Activated B cell treated with CpG ODN at 0.5 μM for 24 hours (primary cell): ENCODE data around the gene PINLYP. TPM values are rescaled to one million over a fixed set of nuclear protein-coding genes. Genes with fewer than 3 reads are reported as not detected.
"Not testable (repeated sequence)": the region's sequence is repeated elsewhere in the genome, so short reads cannot be mapped to it uniquely, and the experiment has no call there.

Experiments used
- ATAC-seq: fragments of 200-7000 bp; cut with Tn5 transposase; one replicate; pipeline ENCODE4 v1.10.0; 2021; ENCODE audit warnings: low read depth, mild to moderate bottlenecking, moderate library complexity
- CTCF ChIA-PET: fragments of 350-600 bp; sonication (Branson Sonifier 250); formaldehyde crosslinking; loops from one replicate; lab custom pipeline; 2021; ENCODE audit warnings: antibody characterized with exemption; lab: Charles Lee
- POLR2A ChIA-PET: fragments of 350-600 bp; sonication (Branson Sonifier 250); formaldehyde crosslinking; loops from one replicate; lab custom pipeline; 2021; ENCODE audit warnings: antibody characterized with exemption; lab: Charles Lee
- DNase-seq: peaks from one replicate; pipeline ENCODE4 v3.0.0; 2022
- H3K27ac Mint-ChIP-seq: one replicate; pipeline ENCODE4 v1.8.0; 2020; ENCODE audit warnings: mixed read lengths
- H3K27me3 Mint-ChIP-seq: one replicate; pipeline ENCODE4 v1.8.0; 2021; ENCODE audit warnings: mixed read lengths
- H3K36me3 Mint-ChIP-seq: one replicate; pipeline ENCODE4 v1.8.0; 2021; ENCODE audit warnings: low read depth, mixed read lengths
- H3K4me1 Mint-ChIP-seq: one replicate; pipeline ENCODE4 v1.8.0; 2021; ENCODE audit warnings: mixed read lengths
- H3K4me3 Mint-ChIP-seq: one replicate; pipeline ENCODE4 v1.8.0; 2020; ENCODE audit warnings: mild to moderate bottlenecking, mixed read lengths
- H3K9me3 Mint-ChIP-seq: one replicate; pipeline ENCODE4 v1.8.0; 2020; ENCODE audit warnings: mixed read lengths
- intact Hi-C: fragments of 100-400 bp; cut with micrococcal nuclease; formaldehyde crosslinking; loops from one replicate; pipeline ENCODE4 v1.15.1; 2024
- total RNA-seq: library from RNA; stranded (reverse); gene quantifications from 2 replicates; pipeline ENCODE4 v1.2.3, GENCODE V29; 2022
- TF ChIP-seq, protein P1 (sequence below): fragments of 200-600 bp; IDR thresholded peaks from one replicate; pipeline ENCODE4 v1.8.0; 2022; ENCODE audit warnings: antibody characterized with exemption, mild to moderate bottlenecking

PINLYP gene
- total RNA-seq, 1 donor from 2014 or later: 2.1 TPM

DNA sequence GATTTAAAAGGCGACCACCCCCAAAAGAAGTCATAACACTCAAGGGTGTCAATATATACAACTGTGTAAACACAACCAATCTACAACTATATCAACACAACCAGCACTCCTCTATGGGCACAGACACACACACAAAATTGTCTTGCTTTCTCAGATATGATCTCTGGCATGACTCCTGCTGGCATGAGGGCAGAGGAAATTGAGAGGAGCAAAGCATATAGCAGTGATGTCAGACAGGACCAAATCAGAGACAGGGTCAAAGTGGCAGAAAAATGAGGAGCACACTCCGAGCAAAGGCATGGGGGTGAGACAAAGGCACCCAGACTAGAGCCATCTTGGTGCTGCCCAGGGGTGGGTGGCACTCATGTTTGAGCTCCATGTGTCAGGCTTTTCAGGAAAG is 10.7 kb downstream of the PINLYP start:
- ChIA-PET CTCF (no interaction called here), POLR2A (no interaction called here)
- TF ChIP-seq, protein P1, sequence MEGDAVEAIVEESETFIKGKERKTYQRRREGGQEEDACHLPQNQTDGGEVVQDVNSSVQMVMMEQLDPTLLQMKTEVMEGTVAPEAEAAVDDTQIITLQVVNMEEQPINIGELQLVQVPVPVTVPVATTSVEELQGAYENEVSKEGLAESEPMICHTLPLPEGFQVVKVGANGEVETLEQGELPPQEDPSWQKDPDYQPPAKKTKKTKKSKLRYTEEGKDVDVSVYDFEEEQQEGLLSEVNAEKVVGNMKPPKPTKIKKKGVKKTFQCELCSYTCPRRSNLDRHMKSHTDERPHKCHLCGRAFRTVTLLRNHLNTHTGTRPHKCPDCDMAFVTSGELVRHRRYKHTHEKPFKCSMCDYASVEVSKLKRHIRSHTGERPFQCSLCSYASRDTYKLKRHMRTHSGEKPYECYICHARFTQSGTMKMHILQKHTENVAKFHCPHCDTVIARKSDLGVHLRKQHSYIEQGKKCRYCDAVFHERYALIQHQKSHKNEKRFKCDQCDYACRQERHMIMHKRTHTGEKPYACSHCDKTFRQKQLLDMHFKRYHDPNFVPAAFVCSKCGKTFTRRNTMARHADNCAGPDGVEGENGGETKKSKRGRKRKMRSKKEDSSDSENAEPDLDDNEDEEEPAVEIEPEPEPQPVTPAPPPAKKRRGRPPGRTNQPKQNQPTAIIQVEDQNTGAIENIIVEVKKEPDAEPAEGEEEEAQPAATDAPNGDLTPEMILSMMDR: no peak
- H3K9me3 Mint-ChIP-seq: no peaks in the 10 kb centered on the region
- no peak overlapping the region for H3K27ac Mint-ChIP-seq
- no peak for DNase-seq
- intact Hi-C loops: no loop called here
- H3K4me3 Mint-ChIP-seq: no peak overlapping the region
- peaks cover 10% of the 10 kb centered on the region for H3K36me3 Mint-ChIP-seq
- H3K27me3 Mint-ChIP-seq: no peaks in the 10 kb centered on the region
- no peak for ATAC-seq
- peaks cover 67% of the 10 kb centered on the region for H3K4me1 Mint-ChIP-seq

DNA sequence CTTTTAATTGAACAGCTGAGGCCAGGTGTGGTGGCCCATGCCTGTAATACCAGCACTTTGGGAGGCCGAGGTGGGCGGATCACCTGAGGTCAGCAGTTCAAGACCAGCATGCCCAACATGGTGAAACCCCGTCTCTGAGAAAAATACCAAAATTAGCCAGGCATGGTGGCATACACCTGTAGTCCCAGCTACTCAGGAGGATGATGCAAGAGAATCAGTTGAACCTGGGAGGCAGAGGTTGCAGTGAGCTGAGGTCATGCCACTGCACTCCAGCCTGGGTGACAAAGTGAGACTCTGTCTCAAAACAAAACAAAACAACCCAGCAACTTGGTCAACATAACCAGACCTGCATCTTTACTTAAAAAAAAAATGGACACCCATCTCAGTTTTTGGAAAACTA is 11.4 kb downstream of the PINLYP start:
- H3K27me3 Mint-ChIP-seq, H3K9me3 Mint-ChIP-seq, ATAC-seq, H3K27ac Mint-ChIP-seq, intact Hi-C loops, CTCF ChIA-PET, DNase-seq, POLR2A ChIA-PET, H3K4me3 Mint-ChIP-seq: not testable (repeated sequence)
- Mint-ChIP-seq H3K4me1 (peaks cover 61% of the 10 kb centered on the region), H3K36me3 (peaks cover 11% of the 10 kb centered on the region)

DNA sequence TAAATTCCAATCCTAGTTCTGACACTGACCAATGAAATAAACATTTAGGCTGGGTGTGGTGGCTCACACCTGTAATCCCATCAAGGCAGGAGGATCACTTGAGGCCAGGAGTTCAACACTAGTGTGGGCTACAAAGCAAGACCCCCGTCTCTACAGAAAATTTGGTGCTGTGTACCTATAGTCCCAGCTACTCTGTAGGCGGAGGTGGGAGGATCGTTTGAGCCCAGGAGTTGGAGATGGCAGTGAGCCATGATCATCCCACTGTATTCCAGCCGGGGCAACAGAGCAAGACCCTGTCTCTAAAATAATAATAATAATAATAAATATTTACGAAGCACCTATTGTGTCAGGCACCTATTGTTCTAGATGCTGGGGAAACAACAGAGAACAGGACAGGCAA is 13.7 kb downstream of the PINLYP start:
- Mint-ChIP-seq H3K27me3 (no peaks in the 10 kb centered on the region), H3K36me3 (peaks cover 26% of the 10 kb centered on the region), H3K4me1 (peaks cover 50% of the 10 kb centered on the region), H3K9me3 (no peaks in the 10 kb centered on the region), H3K27ac (peak overlapping the region; percentile 84), H3K4me3 (no peak overlapping the region)
- intact Hi-C loops: no loop called here
- ATAC-seq (no peak), DNase-seq (no peak)
- TF ChIP-seq, protein P1: no peak
- CTCF ChIA-PET: interaction anchor here (0.6 to 1.4 kb wide), 3 partner anchors 9 to 36 kb away, joined by 3 to 4 read pairs (median 4); no protein-coding TSS in a partner anchor
- POLR2A ChIA-PET: interaction anchor here (0.5 to 1.1 kb wide), 2 partner anchors 85 to 1973 kb away, joined by 3 to 4 read pairs; no protein-coding TSS in a partner anchor

DNA sequence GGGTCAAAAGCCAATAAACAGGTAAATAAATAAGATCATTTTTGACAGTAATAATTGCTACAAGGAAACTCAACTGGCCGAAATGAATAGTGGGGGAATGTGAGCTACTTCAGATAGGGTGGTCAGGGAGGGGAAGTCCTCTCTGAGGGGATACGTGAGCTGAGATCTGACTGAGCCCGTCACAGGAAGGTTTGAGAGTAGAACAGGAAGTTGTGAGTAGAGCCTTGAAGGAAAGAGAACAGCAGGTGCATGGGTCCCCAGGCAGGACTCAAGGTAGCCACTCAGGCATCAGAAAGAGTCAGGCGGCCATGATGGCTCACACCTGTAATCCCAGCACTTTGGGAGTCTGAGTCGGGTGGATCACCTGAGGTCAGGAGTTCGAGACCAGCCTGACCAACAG is 14.1 kb downstream of the PINLYP start:
- Mint-ChIP-seq H3K4me1 (peaks cover 46% of the 10 kb centered on the region), H3K27me3 (no peaks in the 10 kb centered on the region), H3K36me3 (peaks cover 26% of the 10 kb centered on the region), H3K9me3 (no peaks in the 10 kb centered on the region), H3K27ac (peak overlapping the region; percentile 84), H3K4me3 (no peak overlapping the region)
- ChIA-PET CTCF (interaction anchor here (0.6 to 1.0 kb wide), 2 partner anchors 10 to 34 kb away, joined by 3 to 4 read pairs; no protein-coding TSS in a partner anchor), POLR2A (interaction anchor here (1.1 kb wide), 1 partner anchor 86 kb away, joined by 4 read pairs; no protein-coding TSS in a partner anchor)
- intact Hi-C loops: loop anchor here (10.0 kb wide), 1 partner anchor 195 kb away; the partner anchor contains the start of gene KCNN4
- ATAC-seq: peak; percentile 57
- DNase-seq: no peak
- TF ChIP-seq, protein P1: no peak

DNA sequence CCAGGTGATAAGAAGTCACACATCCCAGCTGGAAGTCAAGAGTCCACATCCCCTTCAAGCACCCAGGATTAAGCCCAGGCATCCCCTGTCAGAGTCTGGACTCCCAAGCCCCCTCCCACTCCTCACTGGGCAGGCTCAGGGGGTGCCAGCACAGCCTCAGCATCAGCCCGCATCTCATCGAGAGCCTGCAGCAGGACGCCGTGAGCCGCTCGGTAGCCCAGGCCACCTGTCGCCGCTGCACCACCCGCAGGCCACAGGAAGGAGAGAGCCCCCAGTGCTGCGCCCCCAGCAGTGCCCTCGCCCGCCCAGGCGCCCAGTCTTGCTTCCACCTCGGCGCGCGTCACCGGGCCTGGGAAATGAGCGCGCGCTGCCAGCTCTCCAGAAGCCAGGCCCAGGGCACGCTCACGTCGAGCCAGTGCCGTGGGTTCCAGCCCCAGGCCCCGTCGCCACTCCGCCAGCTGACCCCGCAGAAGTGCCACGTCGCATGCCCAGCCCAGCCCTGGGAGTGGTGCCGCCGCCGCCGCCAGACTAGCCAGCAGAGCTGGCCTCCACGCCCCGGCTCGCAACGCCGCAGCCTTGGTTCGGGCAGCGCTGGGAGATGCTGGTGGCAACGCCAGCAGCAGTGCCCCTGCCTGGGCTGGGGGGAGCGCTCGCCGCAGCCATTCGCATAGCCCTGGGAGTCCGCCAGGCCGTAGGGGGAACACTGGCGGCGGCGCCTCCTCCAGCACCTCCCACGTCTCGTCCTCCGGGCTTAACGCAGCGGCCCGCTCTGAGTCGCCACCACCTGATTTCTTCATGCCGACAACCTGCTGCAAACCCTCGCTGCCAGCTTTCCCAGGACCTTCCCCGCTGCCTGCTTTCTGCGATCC is 16.5 kb downstream of the PINLYP start:
- intact Hi-C loops: loop anchor here (10.0 kb wide), 1 partner anchor 193 kb away; the partner anchor contains the start of gene KCNN4
- Mint-ChIP-seq H3K36me3 (peaks cover 40% of the 10 kb centered on the region), H3K9me3 (no peaks in the 10 kb centered on the region), H3K27ac (no peak overlapping the region), H3K4me1 (peaks cover 49% of the 10 kb centered on the region), H3K4me3 (no peak overlapping the region), H3K27me3 (no peaks in the 10 kb centered on the region)
- ChIA-PET CTCF (no interaction called here), POLR2A (interaction anchor here (0.6 kb wide), 1 partner anchor 107 kb away, joined by 5 read pairs; no protein-coding TSS in a partner anchor)
- TF ChIP-seq, protein P1: no peak
- ATAC-seq: no peak
- DNase-seq: no peak
